WI38 (cell line): ENCODE measurements around the gene MTNR1A.

Experiments used
- H3K4me3 ChIP-seq: 2 replicates; pipeline ENCODE4 v1.5.1; 2011; ENCODE audit warnings: low read depth, mild to moderate bottlenecking, control low read depth, low read length
- CTCF ChIP-seq: IDR thresholded peaks from 2 replicates; pipeline ENCODE4 v1.5.1; 2012; ENCODE audit warnings: low read depth, mild to moderate bottlenecking, control low read depth, low read length

The MTNR1A gene

GRCh38 chr4:186486172-186486571 is 69.2 kb downstream of the MTNR1A start:
- H3K4me3 ChIP-seq, result peak overlapping the region; percentile 52
- TF ChIP-seq CTCF, result no peak

GRCh38 chr4:186485561-186486062 is 69.8 kb downstream of the MTNR1A start:
- TF ChIP-seq CTCF, result no peak
- peak overlapping the region; percentile 52 for H3K4me3 ChIP-seq

GRCh38 chr4:186485150-186485549 is 70.2 kb downstream of the MTNR1A start:
- no peak for TF ChIP-seq CTCF
- peak overlapping the region; percentile 52 for H3K4me3 ChIP-seq

GRCh38 chr4:186483656-186484055 is 71.7 kb downstream of the MTNR1A start:
- no peak overlapping the region for H3K4me3 ChIP-seq
- no peak for TF ChIP-seq CTCF
